Caco-2 (cell line): ENCODE measurements around the gene ITM2C. TPM values are rescaled to one million over a fixed set of nuclear protein-coding genes. Genes with fewer than 3 reads are reported as not detected.
A peak's percentile ranks its signal among the peaks of the same experiment; 100 is the strongest.

Experiments
- BruUV-seq: library from RNA; stranded (reverse); fragments of 400-500 nt; replicated peaks from 2 replicates; lab custom pipeline; 2021; lab: Mats Ljungman, UMichigan
- CTCF ChIA-PET: fragments of 300-600 bp; sonication (Branson Sonifier 250); formaldehyde crosslinking; loops from one replicate; lab custom pipeline; 2022; ENCODE audit warnings: antibody characterized with exemption; lab: Charles Lee
- POLR2A ChIA-PET: fragments of 300-600 bp; sonication (Branson Sonifier 250); formaldehyde crosslinking; loops from one replicate; lab custom pipeline; 2022; ENCODE audit warnings: antibody characterized with exemption; lab: Charles Lee
- DNase-seq, 2 experiments: peaks; one replicate each; pipeline versions ENCODE4 v3.0.0 to v3.0.0-alpha.2; 2020 to 2022
- H3K27me3 ChIP-seq: replicated peaks from 2 replicates; pipeline ENCODE4 v1.6.0; 2011; ENCODE audit warnings: low read length; ENCODE audit not compliant: control insufficient read depth, insufficient read depth
- H3K36me3 ChIP-seq: 2 replicates; pipeline ENCODE4 v1.5.1; 2011; ENCODE audit warnings: low read length; ENCODE audit not compliant: control insufficient read depth, insufficient read depth
- H3K4me1 ChIP-seq: fragments of 250-450 bp; sonication (Bioruptor Pico); 2 replicates; pipeline ENCODE4 v1.5.1; 2020; ENCODE audit warnings: mild to moderate bottlenecking
- H3K4me3 ChIP-seq: 2 replicates; pipeline ENCODE4 v1.5.1; 2011; ENCODE audit warnings: low read depth, mild to moderate bottlenecking, control low read depth, low read length
- H3K9me3 ChIP-seq: fragments of 250-450 bp; sonication (Bioruptor Pico); 2 replicates; pipeline ENCODE4 v1.5.1; 2020; ENCODE audit warnings: mild to moderate bottlenecking, moderate library complexity
- H3K27ac Mint-ChIP-seq: one replicate; pipeline ENCODE4 v1.8.0; 2022; ENCODE audit warnings: mixed read lengths; ENCODE audit not compliant: unreplicated experiment
- H3K27me3 Mint-ChIP-seq: one replicate; pipeline ENCODE4 v1.8.0; 2022; ENCODE audit warnings: mixed read lengths; ENCODE audit not compliant: insufficient read depth, unreplicated experiment
- H3K36me3 Mint-ChIP-seq: one replicate; pipeline ENCODE4 v1.8.0; 2022; ENCODE audit warnings: mild to moderate bottlenecking, mixed read lengths; ENCODE audit not compliant: insufficient read depth, unreplicated experiment
- H3K4me1 Mint-ChIP-seq: one replicate; pipeline ENCODE4 v1.8.0; 2022; ENCODE audit warnings: low read depth, mixed read lengths; ENCODE audit not compliant: unreplicated experiment
- H3K4me3 Mint-ChIP-seq: one replicate; pipeline ENCODE4 v1.8.0; 2022; ENCODE audit warnings: mild to moderate bottlenecking, moderate library complexity, mixed read lengths; ENCODE audit not compliant: unreplicated experiment
- H3K9me3 Mint-ChIP-seq: one replicate; pipeline ENCODE4 v1.8.0; 2022; ENCODE audit warnings: mixed read lengths; ENCODE audit not compliant: unreplicated experiment
- CTCF ChIP-seq, 2 experiments: fragments of 200-600 bp in 1 of 2; IDR thresholded peaks; 1 replicate in 1 of 2; 2 replicates in 1 of 2; pipeline versions ENCODE4 v1.5.1 to v1.8.0; 2011 to 2022; ENCODE audit warnings: antibody characterized with exemption in 1 of 2, control low read depth in 1 of 2, inconsistent platforms in 1 of 2, low read depth in 1 of 2, low read length in 1 of 2, mild to moderate bottlenecking in 1 of 2, moderate library complexity in 1 of 2; ENCODE audit not compliant: insufficient read depth in 1 of 2, severe bottlenecking in 1 of 2, unreplicated experiment in 1 of 2
- intact Hi-C: fragments of 100-400 bp; cut with micrococcal nuclease; formaldehyde crosslinking; loops from one replicate; pipeline ENCODE4 v1.10.0; 2022; ENCODE audit not compliant: unreplicated experiment
- total RNA-seq: library from RNA; stranded (reverse); gene quantifications from 2 replicates; pipeline ENCODE4 v1.2.3, GENCODE V29; 2022

Gene ITM2C
- total RNA-seq, 1 experiment from 2014 or later, result 136 TPM

GRCh38 chr2:230866756-230867523, 2.2 kb downstream of the ITM2C start:
- H3K4me1 Mint-ChIP-seq, result peaks cover 9% of the 10 kb centered on the region
- ChIA-PET CTCF (no interaction called here), POLR2A (no interaction called here)
- intact Hi-C loops, result no loop called here
- Histone ChIP-seq H3K4me3 (no peak overlapping the region), H3K4me1 (peaks cover 43% of the 10 kb centered on the region), H3K27me3 (no peaks in the 10 kb centered on the region), H3K9me3 (no peaks in the 10 kb centered on the region), H3K36me3 (no peaks in the 10 kb centered on the region)
- H3K27ac Mint-ChIP-seq, result no peak overlapping the region
- no TSS peak for BruUV-seq
- no peaks in the 10 kb centered on the region for H3K9me3 Mint-ChIP-seq
- no peak for TF ChIP-seq CTCF (IDR thresholded peaks at IDR 0.05; ENCODE audit: insufficient read depth in 1 of 2, low read depth in 1 of 2, low read length in 1 of 2, severe bottlenecking in 1 of 2, unreplicated experiment in 1 of 2)
- H3K36me3 Mint-ChIP-seq, result peaks cover 7% of the 10 kb centered on the region
- H3K27me3 Mint-ChIP-seq, result no peaks in the 10 kb centered on the region
- H3K4me3 Mint-ChIP-seq, result no peak overlapping the region
- DNase-seq, result no peak

- POLR2A ChIA-PET, result no interaction called here
- H3K36me3 ChIP-seq, result no peaks in the 10 kb centered on the region
- Mint-ChIP-seq H3K27ac (no peak overlapping the region), H3K9me3 (no peaks in the 10 kb centered on the region), H3K4me1 (peaks cover 9% of the 10 kb centered on the region), H3K36me3 (peaks cover 7% of the 10 kb centered on the region), H3K27me3 (no peaks in the 10 kb centered on the region), H3K4me3 (peak overlapping the region; percentile 13)
- intact Hi-C loops, result no loop called here
- CTCF ChIA-PET, result no interaction called here
- H3K27me3 ChIP-seq, result no peaks in the 10 kb centered on the region
- DNase-seq, result no peak
- no peak for TF ChIP-seq CTCF (IDR thresholded peaks at IDR 0.05; ENCODE audit: insufficient read depth in 1 of 2, low read depth in 1 of 2, low read length in 1 of 2, severe bottlenecking in 1 of 2, unreplicated experiment in 1 of 2)
- H3K4me3 ChIP-seq, result no peak overlapping the region
- peaks cover 48% of the 10 kb centered on the region for H3K4me1 ChIP-seq
- BruUV-seq, result no TSS peak
- H3K9me3 ChIP-seq, result no peaks in the 10 kb centered on the region
Observed at GRCh38 chr2:230868161-230868946, 3.6 kb downstream of the ITM2C start.

- ChIA-PET CTCF (no interaction called here), POLR2A (interaction anchor here (0.6 kb wide), 1 partner anchor 61 kb away, joined by 3 read pairs; no protein-coding TSS in a partner anchor)
- Histone ChIP-seq H3K9me3 (no peaks in the 10 kb centered on the region), H3K27me3 (no peaks in the 10 kb centered on the region), H3K4me3 (no peak overlapping the region), H3K36me3 (no peaks in the 10 kb centered on the region), H3K4me1 (peaks cover 46% of the 10 kb centered on the region)
- no peak for DNase-seq
- BruUV-seq, result no TSS peak
- no peak for TF ChIP-seq CTCF (IDR thresholded peaks at IDR 0.05; ENCODE audit: insufficient read depth in 1 of 2, low read depth in 1 of 2, low read length in 1 of 2, severe bottlenecking in 1 of 2, unreplicated experiment in 1 of 2)
- Mint-ChIP-seq H3K4me1 (peaks cover 9% of the 10 kb centered on the region), H3K9me3 (no peaks in the 10 kb centered on the region), H3K27me3 (no peaks in the 10 kb centered on the region), H3K36me3 (peaks cover 8% of the 10 kb centered on the region), H3K27ac (no peak overlapping the region), H3K4me3 (peak overlapping the region; percentile 13)
- intact Hi-C loops, result no loop called here
Observed at GRCh38 chr2:230868947-230869913, 4.5 kb downstream of the ITM2C start.
